Ectodermal cell (in vitro differentiated cells): Measurements from ENCODE around the gene CD52. TPM values are rescaled to one million over a fixed set of nuclear protein-coding genes. Genes with fewer than 3 reads are reported as not detected.

Experiments
- H3K27ac ChIP-seq: 2 replicates; pipeline ENCODE4 v1.7.0; 2013; ENCODE audit warnings: mild to moderate bottlenecking, low read depth, low read length; ENCODE audit not compliant: insufficient read depth, poor library complexity, severe bottlenecking
- H3K27me3 ChIP-seq: 2 replicates; pipeline ENCODE4 v1.7.0; 2013; ENCODE audit warnings: mild to moderate bottlenecking, low read length; ENCODE audit not compliant: insufficient read depth, control insufficient read depth, poor library complexity, severe bottlenecking
- H3K36me3 ChIP-seq: one replicate; pipeline ENCODE4 v1.7.0; 2013; ENCODE audit warnings: low read length; ENCODE audit not compliant: control insufficient read depth, insufficient read depth
- H3K4me1 ChIP-seq: one replicate; pipeline ENCODE4 v1.7.0; 2013; ENCODE audit warnings: low read length; ENCODE audit not compliant: control insufficient read depth, insufficient read depth
- H3K4me3 ChIP-seq: 2 replicates; pipeline ENCODE4 v1.7.0; 2013; ENCODE audit warnings: low read depth, low read length, control low read depth; ENCODE audit not compliant: insufficient read depth
- H3K9me3 ChIP-seq: 2 replicates; pipeline ENCODE4 v1.7.0; 2013; ENCODE audit warnings: mild to moderate bottlenecking, low read length, moderate library complexity; ENCODE audit not compliant: control insufficient read depth
- WGBS, 2 experiments: methylation state at CpG; one replicate each; pipeline ENCODE4 v1.1.7; 2013; ENCODE audit warnings: missing lambda C conversion rate in 2 of 2; 5-methylcytosine and 5-hydroxymethylcytosine counted together
- polyA plus RNA-seq, 4 experiments: library from polyadenylated mRNA; stranded (reverse); fragments of 50-300 nt; gene quantifications; one replicate each; pipeline ENCODE4 v1.2.3, GENCODE V29; 2013

CD52 gene
- not detected for polyA plus RNA-seq (2013, experiment 1 of 4)
- polyA plus RNA-seq (2013, experiment 2 of 4): 1.2 TPM
- 1.1 TPM for polyA plus RNA-seq (2013, experiment 3 of 4)
- 1.7 TPM for polyA plus RNA-seq (2013, experiment 4 of 4)

GRCh38 chr1:26317612-26318337, at the start of gene CD52:
TSS of gene CD52 (plus strand) at chr1:26317958. CDS start at chr1:26318018, 60 bp downstream.
- H3K27me3 ChIP-seq: no peaks in the 10 kb centered on the region
- no peak within 1 kb of the TSS for H3K4me3 ChIP-seq
- no peaks in the 10 kb centered on the region for H3K9me3 ChIP-seq
- H3K4me1 ChIP-seq: peaks cover 7% of the 10 kb centered on the region
- no peaks in the 10 kb centered on the region for H3K36me3 ChIP-seq
- 78% methylated on average over 12 of the region's 12 CpGs for WGBS, 2 experiments
- H3K27ac ChIP-seq: no peak within 1 kb of the TSS

GRCh38 chr1:26268290-26269197, 49.2 kb upstream of the CD52 start:
- H3K27me3 ChIP-seq: no peaks in the 10 kb centered on the region
- no peak overlapping the region for H3K4me3 ChIP-seq
- H3K9me3 ChIP-seq: no peaks in the 10 kb centered on the region
- 95 to 96% methylated on average over 9 of the region's 9 CpGs for WGBS, 2 experiments
- peaks cover 70% of the 10 kb centered on the region for H3K36me3 ChIP-seq
- H3K27ac ChIP-seq: no peak overlapping the region
- H3K4me1 ChIP-seq: no peaks in the 10 kb centered on the region

GRCh38 chr1:26269198-26269550, 48.6 kb upstream of the CD52 start:
- no peaks in the 10 kb centered on the region for H3K4me1 ChIP-seq
- 99% methylated on average over 4 of the region's 4 CpGs for WGBS, 2 experiments

GRCh38 chr1:26274801-26275425, 42.8 kb upstream of the CD52 start:
- Histone ChIP-seq H3K9me3 (no peaks in the 10 kb centered on the region), H3K4me3 (no peak overlapping the region), H3K27ac (no peak overlapping the region), H3K4me1 (peaks cover 11% of the 10 kb centered on the region), H3K36me3 (peaks cover 52% of the 10 kb centered on the region), H3K27me3 (no peaks in the 10 kb centered on the region)
- 93 to 94% methylated on average over 11 of the region's 11 CpGs for WGBS, 2 experiments

More at GRCh38 chr1:26269198-26269550, 48.6 kb upstream of the CD52 start:
- peaks cover 69% of the 10 kb centered on the region for H3K36me3 ChIP-seq
- H3K9me3 ChIP-seq: no peaks in the 10 kb centered on the region
- H3K4me3 ChIP-seq: no peak overlapping the region
- no peaks in the 10 kb centered on the region for H3K27me3 ChIP-seq
- H3K27ac ChIP-seq: no peak overlapping the region

GRCh38 chr1:26275580-26276431, 42.0 kb upstream of the CD52 start:
- Histone ChIP-seq H3K4me1 (peaks cover 15% of the 10 kb centered on the region), H3K27me3 (no peaks in the 10 kb centered on the region), H3K27ac (no peak overlapping the region), H3K9me3 (no peaks in the 10 kb centered on the region), H3K4me3 (no peak overlapping the region), H3K36me3 (peaks cover 43% of the 10 kb centered on the region)
- 82 to 90% methylated on average over 2 to 3 of the region's 3 CpGs for WGBS, 2 experiments

GRCh38 chr1:26276432-26276838, 41.3 kb upstream of the CD52 start:
- H3K4me3 ChIP-seq: no peak overlapping the region
- H3K4me1 ChIP-seq: peaks cover 21% of the 10 kb centered on the region
- peaks cover 37% of the 10 kb centered on the region for H3K36me3 ChIP-seq
- H3K27me3 ChIP-seq: no peaks in the 10 kb centered on the region
- H3K27ac ChIP-seq: no peak overlapping the region
- 93 to 99% methylated on average over 2 of the region's 2 CpGs for WGBS, 2 experiments
- H3K9me3 ChIP-seq: no peaks in the 10 kb centered on the region

GRCh38 chr1:26277261-26277661, 40.5 kb upstream of the CD52 start:
- H3K9me3 ChIP-seq: no peaks in the 10 kb centered on the region
- WGBS, 2 experiments: 94 to 97% methylated on average over 3 of the region's 3 CpGs
- no peaks in the 10 kb centered on the region for H3K27me3 ChIP-seq
- no peak overlapping the region for H3K4me3 ChIP-seq
- H3K27ac ChIP-seq: no peak overlapping the region
- peaks cover 29% of the 10 kb centered on the region for H3K4me1 ChIP-seq
- H3K36me3 ChIP-seq: peaks cover 29% of the 10 kb centered on the region

- whole genome bisulfite sequencing, 2 experiments: 93 to 95% methylated on average over 1 of the region's 1 CpG
- Histone ChIP-seq H3K4me1 (peaks cover 34% of the 10 kb centered on the region), H3K9me3 (no peaks in the 10 kb centered on the region), H3K4me3 (no peak overlapping the region), H3K27me3 (no peaks in the 10 kb centered on the region), H3K36me3 (peaks cover 27% of the 10 kb centered on the region), H3K27ac (no peak overlapping the region)
Measured at GRCh38 chr1:26277719-26278118, 40.0 kb upstream of the CD52 start.

GRCh38 chr1:26278303-26278702, 39.5 kb upstream of the CD52 start:
- Histone ChIP-seq H3K4me1 (peaks cover 37% of the 10 kb centered on the region), H3K36me3 (peaks cover 27% of the 10 kb centered on the region), H3K9me3 (no peaks in the 10 kb centered on the region), H3K27ac (no peak overlapping the region), H3K27me3 (no peaks in the 10 kb centered on the region), H3K4me3 (no peak overlapping the region)
- 90 to 92% methylated on average over 3 of the region's 4 CpGs for WGBS, 2 experiments
